Activated CD4-positive, alpha-beta T cell treated with anti-CD3 and anti-CD28 coated beads, Interleukin-2, amount 10 ng/mL, durations not matched to agents 7 days and 5 days (primary cell): ENCODE measurements around the gene AMPD2. TPM values are rescaled to one million over a fixed set of nuclear protein-coding genes. Genes with fewer than 3 reads are reported as not detected.

Experiments used
- total RNA-seq, 2 experiments: library from RNA; stranded (reverse); gene quantifications; one replicate each; pipeline ENCODE4 v1.2.3, GENCODE V29; 2021

Gene AMPD2
- total RNA-seq, 2 experiments from 2014 or later = 116 to 120 TPM

Other genes with a start within 250 kb of the AMPD2 start
- gene SORT1, start 221.9 kb upstream of the AMPD2 start, total RNA-seq = 1 to 10 TPM; 1.5 to 1.9 TPM
- 100 to 1,000 TPM; 157 to 174 TPM for gene PSMA5, start 193.4 kb upstream of the AMPD2 start, total RNA-seq
- not detected for gene SYPL2, start 153.3 kb upstream of the AMPD2 start, total RNA-seq
- 10 to 100 TPM; 12.4 to 14.0 TPM for gene ATXN7L2, start 135.9 kb upstream of the AMPD2 start, total RNA-seq
- 10 to 100 TPM; 25.3 to 29.7 TPM for gene CYB561D1, start 125.7 kb upstream of the AMPD2 start, total RNA-seq
- gene AMIGO1, start 110.1 kb upstream of the AMPD2 start, total RNA-seq = 1 to 10 TPM; 5.8 to 7.6 TPM
- under 1 TPM; 0.45 to 0.52 TPM for gene GPR61, start 80.0 kb upstream of the AMPD2 start, total RNA-seq
- gene GNAI3, start 71.2 kb upstream of the AMPD2 start, total RNA-seq = 1 to 10 TPM; 8.8 to 9.7 TPM
- gene GNAT2, start 221 bp upstream of the AMPD2 start, total RNA-seq = not detected
- 10 to 100 TPM; 34.3 to 36.3 TPM for gene GSTM4, start 36.3 kb downstream of the AMPD2 start, total RNA-seq
- 10 to 100 TPM; 33.4 to 33.5 TPM for gene GSTM2, start 48.2 kb downstream of the AMPD2 start, total RNA-seq
- gene GSTM1, start 68.0 kb downstream of the AMPD2 start, total RNA-seq = 10 to 100 TPM; 68.4 to 77.2 TPM
- under 1 TPM in 1 of 2 experiments, not detected in 1; 0.17 TPM for gene GSTM5, start 92.4 kb downstream of the AMPD2 start, total RNA-seq
- 1 to 10 TPM; 6.3 to 8.2 TPM for gene GSTM3, start 121.2 kb downstream of the AMPD2 start, total RNA-seq
- not detected for gene EPS8L3, start 144.1 kb downstream of the AMPD2 start, total RNA-seq